Measurements from ENCODE around the gene TAF9. TPM values are rescaled to one million over a fixed set of nuclear protein-coding genes. Genes with fewer than 3 reads are reported as not detected.
A peak's percentile ranks its signal among the peaks of the same experiment; 100 is the strongest.
"Not testable (repeated sequence)": the region's sequence is repeated elsewhere in the genome, so short reads cannot be mapped to it uniquely, and the experiment has no call there.

Gene TAF9, protein sequence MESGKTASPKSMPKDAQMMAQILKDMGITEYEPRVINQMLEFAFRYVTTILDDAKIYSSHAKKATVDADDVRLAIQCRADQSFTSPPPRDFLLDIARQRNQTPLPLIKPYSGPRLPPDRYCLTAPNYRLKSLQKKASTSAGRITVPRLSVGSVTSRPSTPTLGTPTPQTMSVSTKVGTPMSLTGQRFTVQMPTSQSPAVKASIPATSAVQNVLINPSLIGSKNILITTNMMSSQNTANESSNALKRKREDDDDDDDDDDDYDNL
- 64.6 TPM for polyA plus RNA-seq (2013, experiment 1 of 2; ENCODE audit: insufficient read length)
- 64.3 TPM for polyA plus RNA-seq (2013, experiment 2 of 2; ENCODE audit: insufficient read length)

DNA sequence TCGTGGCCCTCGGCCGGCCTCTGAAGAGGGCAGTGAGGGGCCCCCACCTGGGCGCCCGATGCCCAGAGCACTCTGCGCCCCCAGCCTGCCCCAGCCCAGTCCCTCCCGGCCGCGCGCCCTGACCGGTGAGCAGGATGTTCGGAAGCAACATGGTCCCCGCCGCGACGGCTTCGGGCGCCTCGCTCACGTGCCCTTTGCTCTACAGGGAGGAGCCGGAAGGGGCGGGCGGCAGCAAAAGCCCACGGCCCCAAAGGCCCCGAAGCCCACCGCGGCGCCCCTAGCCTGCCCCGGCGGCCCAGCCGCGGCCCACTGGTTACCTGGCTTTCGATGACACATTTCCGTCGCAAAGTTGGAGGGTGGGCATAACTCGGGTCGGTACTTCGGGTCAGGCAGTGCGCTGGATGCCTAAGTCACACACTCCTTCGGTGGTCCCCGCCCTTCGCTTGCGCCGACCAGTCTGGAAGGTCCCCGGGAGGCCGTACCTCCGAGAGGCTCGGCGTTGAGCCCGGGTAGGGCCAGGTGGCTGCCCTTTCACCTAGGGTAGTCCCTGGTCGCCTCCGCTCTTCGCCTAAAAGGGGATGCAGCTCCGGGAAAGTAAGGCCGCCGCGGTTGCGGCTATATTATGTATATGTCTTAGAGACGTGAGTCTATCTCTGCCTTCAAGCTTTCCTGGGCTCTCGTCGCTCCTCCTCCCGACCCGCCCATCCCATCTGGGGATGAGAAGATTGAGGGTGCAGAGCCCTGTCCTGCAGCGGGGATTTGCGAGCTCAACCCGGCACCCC, at the start of gene TAF9, which contains the start of the genes AK6 and RAD17:
TAF9 (minus strand) TSS at position 181 of the 782 bp plus-strand sequence. CDS start 3,783 bp downstream, outside the sequence.
AK6 (minus strand) TSS at position 181 of the 782 bp plus-strand sequence; CDS start at position 151, 30 bp downstream.
RAD17 (plus strand) TSS at position 479 of the 782 bp plus-strand sequence. CDS start 2,391 bp downstream, outside the sequence.
- peak; percentile 91 for DNase-seq

DNA sequence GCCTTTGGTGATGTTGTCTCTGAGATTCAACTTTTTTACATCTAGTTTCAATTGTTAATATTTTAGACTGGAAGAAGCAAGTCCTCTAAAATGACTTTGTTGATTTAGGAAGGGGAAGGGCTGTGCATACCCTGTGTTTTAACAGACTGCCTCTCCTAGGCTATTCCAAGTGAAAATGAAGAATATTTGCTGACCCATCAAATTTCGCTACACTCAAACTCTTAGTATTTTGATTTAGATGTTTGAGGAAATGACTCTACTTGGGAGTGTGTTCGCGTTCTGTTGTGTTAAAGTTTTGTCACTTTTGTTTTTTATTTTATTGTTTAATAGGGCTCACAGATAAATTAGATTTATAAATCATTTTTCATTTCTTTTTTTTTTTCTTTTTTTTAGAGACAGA, 49.2 kb upstream of the TAF9 start:
- no peak for DNase-seq

DNA sequence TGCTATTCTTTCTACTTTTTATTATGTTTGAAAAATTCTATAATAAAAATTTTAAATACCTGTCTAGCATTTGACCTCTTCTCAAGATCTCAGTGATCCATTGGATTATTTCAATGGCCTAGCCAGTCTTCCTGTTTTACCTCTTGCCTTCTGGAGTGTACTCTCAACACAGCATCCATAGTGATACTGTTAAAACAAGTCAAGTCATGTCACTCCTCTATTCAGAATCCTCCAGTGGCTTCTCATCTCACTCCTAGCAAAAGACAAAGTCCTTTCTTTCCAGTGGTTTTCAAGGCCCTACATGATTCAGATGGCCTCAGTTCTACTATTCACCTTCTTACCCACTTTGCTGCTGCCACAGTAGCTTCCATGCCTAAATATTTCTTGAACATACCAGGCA, 47.4 kb upstream of the TAF9 start:
- DNase-seq, result no peak

DNA sequence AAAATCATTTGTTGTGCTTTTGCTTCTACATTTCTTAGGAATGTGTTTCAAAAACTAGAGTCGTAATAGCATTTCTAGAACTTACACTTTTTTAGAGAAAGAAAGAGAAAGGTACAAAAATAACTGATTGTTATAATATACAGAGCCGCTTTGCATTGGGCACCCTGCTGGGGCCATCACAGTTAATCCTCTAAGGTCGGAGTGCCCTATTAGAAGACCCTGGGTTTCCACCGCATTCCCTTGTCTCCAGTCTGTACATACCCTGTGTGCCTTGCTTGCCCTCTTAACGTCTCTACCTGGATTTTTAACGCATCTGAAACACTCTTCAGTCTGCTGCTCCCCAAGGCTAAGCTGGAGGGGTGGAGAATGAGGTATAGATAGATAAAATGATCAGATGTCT, 46.9 kb upstream of the TAF9 start:
- DNase-seq, result no peak

DNA sequence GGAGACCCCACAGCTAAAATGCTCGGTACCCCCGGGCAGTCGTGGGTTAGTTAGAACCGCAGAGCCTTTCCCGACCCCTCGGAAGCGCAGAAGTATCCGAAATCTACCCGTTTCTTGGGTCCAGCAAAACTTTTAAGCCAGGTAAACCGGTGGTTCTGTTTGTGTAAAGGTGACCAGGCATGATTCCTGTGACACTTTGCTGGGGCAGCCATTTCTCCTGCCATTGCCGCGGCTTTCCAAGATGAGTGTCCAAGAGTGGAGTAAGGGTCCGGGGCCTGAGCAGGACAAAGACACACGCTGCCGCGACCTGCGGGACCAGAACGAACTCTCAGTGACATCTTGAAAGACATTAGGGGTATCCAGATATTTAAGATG, 46.3 kb upstream of the TAF9 start:
- no peak for DNase-seq

DNA sequence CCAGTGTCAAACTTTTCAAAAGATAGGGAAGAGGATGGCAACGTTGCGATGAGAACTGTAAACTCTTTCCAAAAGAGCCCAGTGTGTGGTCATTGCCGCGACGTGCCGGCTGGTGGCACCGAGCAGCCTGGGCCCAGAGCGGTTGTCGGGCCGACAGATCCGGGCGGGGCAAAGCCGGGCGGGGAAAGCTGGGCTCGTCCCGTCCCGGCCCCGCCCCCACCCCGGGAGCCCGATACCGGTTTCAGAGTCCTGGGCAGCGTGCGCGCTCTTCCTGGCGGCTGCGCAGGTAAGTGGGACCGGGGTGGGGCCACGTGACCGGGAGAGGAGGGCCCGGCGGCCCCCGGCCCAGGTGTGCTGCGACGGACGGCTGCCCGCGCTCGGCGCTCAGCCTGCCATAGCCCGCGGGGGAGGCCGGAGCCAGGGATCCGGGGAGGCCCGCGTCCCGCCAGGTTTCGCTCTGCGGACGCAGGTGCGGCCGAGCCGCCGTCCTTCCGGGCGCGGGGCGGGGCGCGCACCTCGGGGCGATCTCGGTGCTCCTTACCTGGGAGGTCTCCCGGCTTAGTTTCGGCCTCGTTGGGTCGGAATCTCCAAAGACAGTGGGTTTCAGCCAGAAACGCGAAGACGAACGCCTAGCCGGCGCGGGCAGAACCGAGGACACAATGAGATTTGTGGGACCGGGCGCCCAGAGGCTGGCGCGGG, 45.7 kb upstream of the TAF9 start, which contains the start of gene MARVELD2:
MARVELD2 (plus strand) TSS at position 232 of the 699 bp plus-strand sequence. CDS start 4,270 bp downstream, outside the sequence.
- DNase-seq, result peak; percentile 27

DNA sequence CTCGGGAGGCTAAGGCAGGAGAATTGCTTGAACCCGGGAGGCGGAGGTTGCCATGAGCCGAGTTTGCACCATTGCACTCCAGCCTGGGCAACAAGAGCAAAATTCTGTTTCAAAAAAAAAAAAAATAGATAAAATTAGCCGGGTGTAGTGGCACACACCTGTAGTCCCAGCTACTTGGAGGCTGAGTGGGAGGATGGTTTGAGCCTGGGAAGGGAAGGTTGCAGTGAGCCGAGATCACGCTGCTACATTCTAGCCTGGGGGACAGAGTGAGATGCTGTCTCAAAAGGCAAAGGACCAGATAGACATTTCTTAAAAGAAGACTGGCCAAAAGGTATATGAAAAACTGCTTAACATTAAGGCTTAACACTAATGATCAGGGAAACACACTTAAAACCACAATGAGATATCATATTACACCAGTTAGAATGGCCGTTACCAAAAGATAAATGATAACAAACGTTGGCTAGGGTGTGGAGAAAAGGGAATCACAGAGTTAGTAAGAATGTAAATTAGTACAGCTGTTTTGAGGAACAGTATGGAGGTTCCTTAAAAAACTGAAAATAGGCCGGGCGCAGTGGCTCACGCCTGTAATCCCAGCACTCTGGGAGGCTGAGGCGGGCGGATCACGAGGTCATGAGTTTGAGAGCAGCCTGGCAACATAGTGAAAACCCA, 35.5 kb upstream of the TAF9 start:
- DNase-seq, result no peak

DNA sequence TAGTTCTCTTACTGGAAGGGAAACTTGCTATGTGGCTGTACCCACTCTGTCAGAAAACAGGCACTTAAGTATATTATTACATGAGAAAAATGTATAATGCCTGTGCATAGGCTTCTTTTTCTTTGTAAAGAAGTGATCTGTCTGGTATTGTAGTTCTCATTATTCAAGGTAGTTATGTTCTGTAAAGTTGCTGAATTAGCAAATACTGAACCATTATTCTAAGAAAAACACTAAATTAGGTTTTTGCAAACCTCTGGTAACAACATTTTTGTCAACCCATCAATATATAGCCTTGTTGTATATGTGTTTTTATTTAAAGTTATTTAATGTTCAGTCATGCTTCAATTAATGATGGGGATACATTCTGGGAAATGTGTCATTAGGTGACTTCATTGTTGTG, 9.1 kb upstream of the TAF9 start:
- no peak for DNase-seq

DNA sequence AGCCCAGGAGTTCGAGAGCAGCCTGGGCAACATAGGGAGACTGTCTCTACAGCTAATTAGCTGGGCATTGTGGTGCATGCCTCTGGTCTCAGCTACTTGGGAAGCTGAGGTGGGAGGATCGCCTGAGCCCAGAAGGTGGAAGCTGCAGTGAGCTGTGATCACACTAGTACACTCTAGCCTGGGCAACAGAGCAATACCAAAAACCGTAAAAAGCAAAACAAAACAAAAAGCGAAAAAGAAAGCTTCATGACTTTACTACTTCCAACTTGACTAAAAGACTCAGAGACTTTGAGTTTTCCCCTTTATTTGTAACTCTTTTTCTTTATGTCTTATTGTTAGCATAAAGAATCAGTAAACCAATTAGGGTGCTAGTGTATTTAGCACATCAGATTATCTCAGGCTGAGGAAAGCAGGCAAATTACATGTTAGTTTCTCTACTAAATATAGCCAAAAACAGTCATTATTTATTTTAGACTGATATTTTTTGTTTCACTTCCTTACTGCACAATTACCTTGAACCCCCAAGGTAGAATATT, 5.7 kb upstream of the TAF9 start:
- DNase-seq, result no peak

DNA sequence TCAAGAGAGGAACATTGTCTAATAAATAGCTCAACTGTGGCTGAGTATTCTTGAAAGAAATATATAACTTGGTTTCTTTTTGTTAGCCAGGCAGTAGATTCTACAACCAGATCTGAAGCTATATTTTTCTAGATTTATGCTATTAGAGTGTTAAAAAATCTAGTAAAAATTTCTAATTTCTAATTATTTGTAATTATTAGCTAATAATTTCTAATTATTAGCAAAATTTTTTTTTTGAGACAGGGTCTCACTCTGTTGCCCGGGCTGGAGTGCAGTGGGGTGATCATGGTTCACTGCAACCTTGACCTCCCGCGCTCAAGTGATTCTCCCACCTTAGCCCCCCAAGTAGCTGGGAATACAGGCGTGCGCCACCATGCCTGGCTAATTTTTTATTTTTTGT, 3.1 kb upstream of the TAF9 start:
- no peak for DNase-seq

DNA sequence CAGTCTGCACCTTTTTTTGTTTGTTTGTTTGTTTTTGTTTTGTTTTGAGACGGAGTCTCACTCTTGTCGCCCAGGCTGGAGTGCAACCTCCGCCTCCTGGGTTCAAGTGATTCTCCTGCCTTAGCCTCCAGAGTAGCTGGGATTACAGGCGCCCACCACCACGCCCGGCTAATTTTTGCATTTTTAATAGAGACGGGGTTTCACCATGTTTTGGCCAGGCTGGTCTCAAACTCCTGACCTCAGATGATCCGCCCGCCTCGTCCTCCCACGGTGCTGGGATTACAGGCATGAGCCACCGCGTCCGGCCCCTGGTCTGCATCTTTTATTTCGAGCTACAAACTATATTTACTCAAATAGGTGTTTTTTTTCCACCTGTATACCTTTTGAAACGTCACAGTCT, 1.0 kb upstream of the TAF9 start:
- not testable (repeated sequence) for DNase-seq

DNA sequence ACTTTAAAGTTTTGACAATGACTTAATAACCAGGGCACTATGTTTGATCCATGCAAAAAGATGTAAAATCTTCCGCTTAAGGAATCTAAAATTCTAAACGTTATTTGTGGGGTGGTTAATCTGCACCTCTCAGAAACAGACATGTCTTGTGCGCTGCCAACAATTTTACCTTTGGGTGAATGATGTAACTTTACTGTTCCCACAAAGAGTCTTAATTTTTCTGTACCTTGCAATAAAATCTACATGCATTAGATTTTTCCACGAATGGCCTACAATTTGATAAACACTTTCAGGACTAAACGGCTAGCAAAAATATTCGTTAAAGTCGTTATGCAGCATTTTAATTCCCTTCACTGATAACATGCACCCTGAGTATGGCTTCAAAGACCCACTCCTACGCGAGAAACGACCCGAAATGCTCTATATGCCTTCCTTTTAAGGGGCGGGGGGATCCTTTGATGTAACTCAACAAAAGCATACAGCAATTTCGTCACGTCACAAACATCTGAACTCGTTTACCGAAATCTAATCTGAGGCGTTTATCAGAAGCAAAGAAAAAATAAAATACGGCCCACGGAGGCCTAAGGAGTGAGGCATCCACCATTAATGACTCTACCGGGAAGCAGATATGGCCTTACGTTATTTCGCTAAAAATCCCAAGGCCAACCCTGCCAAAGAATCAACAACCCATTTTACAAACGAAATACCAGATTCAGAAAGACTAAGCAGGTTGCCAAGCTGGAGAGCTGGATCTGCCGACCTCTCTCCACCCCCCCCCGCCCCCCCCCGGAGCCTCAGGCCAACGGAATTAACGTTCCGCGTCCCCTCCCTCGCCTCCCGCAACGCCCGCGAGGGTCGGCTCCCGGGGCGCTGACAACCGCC, 621 bp downstream of the TAF9 start:
- DNase-seq, result no peak

DNA sequence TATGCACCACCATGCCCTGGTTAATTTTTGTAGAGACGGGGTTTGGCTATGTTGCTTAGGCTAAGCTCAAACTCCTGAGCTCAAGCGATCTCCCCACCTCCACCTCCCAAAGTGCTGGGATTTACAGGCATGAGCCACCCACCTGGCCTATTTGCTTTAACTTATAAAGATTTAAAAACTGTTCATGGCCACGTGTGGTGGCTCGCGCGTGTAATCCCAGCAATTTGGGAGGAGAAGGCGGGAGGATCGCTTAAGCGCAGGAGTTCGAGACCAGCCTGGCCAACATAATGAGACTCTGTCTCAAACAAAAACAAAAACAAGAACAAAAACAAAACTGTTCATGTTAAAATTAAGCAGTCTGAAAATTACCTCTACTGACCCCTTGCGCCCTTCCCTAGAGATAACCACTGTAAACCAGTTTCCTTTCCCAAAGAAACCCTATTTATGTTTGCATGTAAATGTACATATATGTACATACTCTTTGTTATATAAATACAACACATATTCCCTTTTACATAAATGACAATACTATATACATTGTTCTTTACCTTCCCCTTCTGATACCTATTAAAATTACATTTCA, 1.5 kb downstream of the TAF9 start:
- DNase-seq, result no peak

DNA sequence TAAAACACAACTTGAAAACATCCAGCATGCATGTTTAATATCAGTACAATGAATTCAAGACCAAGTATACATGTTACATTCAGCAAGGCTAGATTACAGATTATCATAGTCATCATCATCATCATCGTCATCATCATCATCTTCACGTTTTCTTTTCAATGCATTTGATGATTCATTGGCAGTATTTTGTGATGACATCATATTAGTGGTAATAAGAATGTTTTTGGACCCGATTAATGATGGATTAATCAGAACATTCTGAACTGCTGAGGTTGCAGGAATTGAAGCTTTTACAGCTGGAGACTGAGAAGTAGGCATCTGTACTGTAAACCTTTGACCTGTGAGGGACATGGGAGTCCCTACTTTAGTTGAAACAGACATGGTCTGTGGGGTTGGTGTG, 4.5 kb downstream of the TAF9 start:
- no peak for DNase-seq

DNA sequence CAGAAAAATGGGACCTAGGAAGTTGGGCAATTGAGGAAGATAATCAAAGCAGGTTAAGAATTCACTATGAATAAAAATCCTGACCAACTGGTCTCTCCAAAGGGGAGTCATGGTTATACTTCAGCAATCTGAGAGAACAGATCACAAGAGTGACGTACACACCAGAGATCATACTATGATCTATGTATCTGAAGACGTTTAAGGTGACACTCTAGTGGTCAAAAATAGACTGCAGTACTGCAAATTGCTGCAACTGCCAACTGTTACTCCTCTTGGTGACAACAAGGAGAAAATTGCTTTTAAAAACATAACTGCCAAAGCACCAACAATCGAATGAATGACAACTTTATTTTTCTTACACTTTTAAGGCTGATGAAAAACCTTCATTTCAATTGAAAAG, 4.9 kb downstream of the TAF9 start:
- DNase-seq, result peak; percentile 16

DNA sequence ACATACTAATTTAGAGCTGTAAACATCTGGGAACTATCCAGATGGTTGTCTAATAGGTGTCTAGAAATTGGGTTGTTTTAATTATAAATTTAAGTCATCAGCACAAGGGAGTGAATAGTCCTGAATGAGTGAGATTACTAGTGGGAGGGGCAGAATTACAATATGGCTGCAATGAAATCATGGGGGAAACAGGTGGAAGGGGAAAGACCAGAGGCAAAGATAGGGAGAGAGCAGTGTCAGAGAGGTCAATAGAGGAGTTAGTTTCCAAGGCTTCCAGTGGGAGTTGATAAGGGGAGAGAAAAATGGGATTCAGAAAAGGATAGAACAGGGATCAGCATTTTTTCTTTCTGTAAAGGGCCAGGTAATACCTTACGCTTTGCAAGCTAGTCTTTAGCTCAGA, 8.9 kb downstream of the TAF9 start:
- DNase-seq, result no peak

DNA sequence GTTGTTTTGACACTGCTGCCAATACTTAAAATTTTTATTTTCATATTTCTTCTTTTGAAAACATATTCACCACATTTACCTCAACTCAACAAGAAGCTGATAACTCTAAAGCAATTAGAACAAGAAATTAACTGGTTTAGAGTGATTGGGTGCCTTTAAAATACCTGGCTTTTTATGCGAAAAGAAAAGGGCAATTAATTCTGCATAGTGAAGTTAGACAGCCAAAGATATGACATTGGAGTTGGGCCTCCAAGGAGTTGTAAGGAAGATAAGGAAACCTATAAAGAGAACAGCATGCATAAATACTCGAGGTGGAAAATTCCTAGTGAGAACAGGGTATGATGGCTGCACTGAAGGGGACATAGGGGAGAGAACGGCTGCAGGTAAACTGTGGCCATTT, 9.6 kb downstream of the TAF9 start:
- DNase-seq, result no peak

DNA sequence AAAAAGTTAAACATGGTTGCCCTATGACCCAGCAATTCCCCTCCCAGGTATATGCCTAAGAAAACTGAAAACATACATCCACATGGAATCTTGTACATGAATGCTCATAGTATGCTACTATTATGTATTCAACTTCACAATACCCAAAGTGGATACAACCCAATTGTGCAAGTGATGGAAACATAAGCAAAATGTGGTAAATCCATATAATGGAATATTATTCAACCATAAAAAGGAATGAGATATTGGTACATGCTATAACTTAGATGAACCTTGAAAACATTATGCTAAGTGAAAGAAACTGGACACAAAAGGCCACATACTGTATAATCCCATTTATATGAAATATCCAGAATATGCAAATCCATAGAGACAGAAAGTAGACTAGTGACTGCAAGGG, 18.7 kb downstream of the TAF9 start:
- DNase-seq, result no peak

DNA sequence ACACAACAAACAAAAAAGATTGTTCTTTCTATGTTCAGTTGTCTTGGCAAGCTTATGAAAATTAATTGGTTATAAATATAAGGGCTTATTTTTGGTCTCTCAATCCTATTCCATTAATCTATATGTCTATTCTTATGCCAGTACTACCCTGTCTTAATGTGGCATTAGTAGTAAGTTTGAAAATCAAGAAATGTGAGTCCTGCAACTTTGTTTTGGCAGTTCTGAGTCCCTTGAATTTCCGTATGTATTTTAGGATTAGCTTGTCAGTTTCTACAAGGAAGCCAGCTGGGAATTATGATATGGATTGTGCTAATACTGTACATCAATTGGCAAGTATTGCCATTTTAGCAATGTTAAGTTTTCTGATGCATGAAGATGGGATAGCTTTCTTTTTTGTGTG, 26.2 kb downstream of the TAF9 start:
- DNase-seq, result no peak

DNA sequence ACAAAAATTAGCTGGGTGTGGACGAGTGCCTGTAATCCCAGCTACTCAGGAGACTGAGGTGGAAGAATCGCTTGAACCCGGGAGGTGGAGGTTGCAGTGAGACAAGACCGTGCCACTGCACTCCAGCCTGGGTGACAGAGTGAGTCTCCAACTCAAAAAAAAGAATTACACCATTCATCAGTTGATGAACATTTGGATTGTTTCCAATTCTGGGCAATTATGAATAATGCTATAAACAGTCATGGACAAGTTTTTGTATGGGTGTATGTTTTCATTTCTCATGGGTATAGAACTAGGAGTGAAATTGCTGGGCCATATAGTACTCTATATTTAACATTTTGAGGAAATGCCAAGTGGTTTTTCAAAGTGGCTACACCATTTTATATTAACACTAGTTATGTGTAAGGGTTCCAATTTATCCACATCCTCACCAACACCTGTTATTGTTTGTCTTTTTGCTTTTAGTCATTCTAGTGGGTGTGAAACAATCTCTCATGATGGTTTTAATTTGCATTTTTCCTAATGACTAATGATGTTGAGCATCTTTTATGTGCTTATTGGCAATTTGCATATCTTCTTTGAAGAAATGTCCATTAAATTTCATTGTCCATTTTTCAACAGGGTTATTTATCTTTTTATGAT, 27.7 kb downstream of the TAF9 start:
- DNase-seq, result peak; percentile 26
